ENCODE data around the gene TSPAN5.

TSPAN5 gene

DNA sequence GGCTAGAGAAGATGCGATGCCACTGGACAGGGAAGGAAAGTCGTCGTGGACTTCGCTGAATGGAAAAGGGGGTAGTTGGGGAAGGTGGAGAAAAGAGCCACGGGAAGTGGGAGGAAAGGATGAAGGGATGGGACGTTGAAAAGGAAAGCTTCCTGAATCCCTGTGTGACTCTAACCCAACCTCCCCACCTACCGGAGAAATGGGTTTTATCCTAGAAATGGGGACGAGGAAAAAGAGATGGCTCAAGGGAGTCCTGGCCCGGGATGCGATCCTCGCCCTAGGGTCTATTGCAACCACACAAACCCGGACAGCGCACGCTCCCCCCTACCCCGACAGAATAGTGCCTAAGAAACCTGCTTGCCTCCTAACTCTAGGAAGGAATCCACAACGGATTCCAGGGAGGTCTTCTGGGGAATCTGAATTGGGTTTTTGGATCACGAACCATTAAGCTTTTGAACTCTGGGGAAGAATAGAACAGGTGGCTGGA, 738 bp upstream of the TSPAN5 start:
- Histone ChIP-seq H3K9ac (ENCODE audit: low read depth, low read length) (0 out of 2 replicates have a peak overlapping the region, but pooled peaks have one; percentile 6), H3K36me3 (ENCODE audit: insufficient read depth, low read length) (no peaks in the 10 kb centered on the region)

DNA sequence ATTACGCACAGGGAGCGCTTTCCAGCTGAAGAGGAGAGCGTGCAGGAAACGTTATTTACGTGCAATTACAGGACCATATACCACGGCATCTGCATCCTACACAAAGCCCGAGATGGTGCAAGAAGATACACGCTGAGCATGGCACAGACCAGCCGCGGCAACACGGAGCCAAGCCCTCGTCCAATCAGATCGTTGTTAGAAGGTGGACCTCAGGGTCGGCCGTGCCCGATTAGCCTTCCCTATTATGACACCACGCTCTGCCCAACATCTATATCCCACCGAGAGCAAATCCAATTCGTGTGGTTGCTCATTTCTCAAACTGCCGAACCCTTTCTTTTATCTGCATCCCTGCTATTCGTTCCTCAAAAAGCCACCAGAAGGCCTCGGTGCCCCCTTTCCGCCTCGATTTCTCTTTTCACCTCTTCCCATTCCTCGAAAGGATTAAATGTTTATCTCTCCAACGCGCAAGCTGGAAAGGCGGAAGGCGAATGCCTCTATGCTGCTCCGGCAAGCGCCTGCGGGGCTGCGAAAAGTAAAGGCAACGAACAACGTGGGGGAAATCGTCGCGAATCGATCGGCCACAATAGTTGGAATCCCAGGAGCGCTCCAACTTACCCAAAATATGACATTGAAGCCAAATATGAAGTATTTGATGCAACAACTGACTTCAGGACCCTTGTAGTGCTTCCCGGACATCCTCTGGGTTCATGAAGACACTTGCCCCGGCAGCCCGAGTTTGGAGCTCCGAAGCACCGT, 702 bp downstream of the TSPAN5 start:
- Histone ChIP-seq H3K9me3 (ENCODE audit: insufficient read depth, low read depth, low read length) (no peaks in the 10 kb centered on the region), H3K4me3 (ENCODE audit: low read length) (peak overlapping the region; percentile 80), H3K27me3 (ENCODE audit: insufficient read depth, low read length) (peaks cover 42% of the 10 kb centered on the region), H3K4me1 (ENCODE audit: insufficient read depth, low read length) (peaks cover 50% of the 10 kb centered on the region), H3K36me3 (ENCODE audit: insufficient read depth, low read length) (no peaks in the 10 kb centered on the region), H3K9ac (ENCODE audit: low read depth, low read length) (peak overlapping the region; percentile 68), H3K27ac (ENCODE audit: low read depth, low read length) (no peak overlapping the region; the same call in 1 of the 2 replicates)
- WGBS, result under 1% methylated on average over 46 of the region's 46 CpGs

More for the DNA sequence above, 738 bp upstream of the TSPAN5 start:
- H3K27me3 ChIP-seq (ENCODE audit: insufficient read depth, low read length), result peaks cover 42% of the 10 kb centered on the region
- H3K4me3 ChIP-seq (ENCODE audit: low read length), result peak overlapping the region; percentile 80
- peaks cover under 1% of the 10 kb centered on the region; the same call in 1 of the 2 replicates for H3K9me3 ChIP-seq (ENCODE audit: insufficient read depth, low read depth, low read length)
- H3K4me1 ChIP-seq (ENCODE audit: insufficient read depth, low read length), result peaks cover 61% of the 10 kb centered on the region
- WGBS, result 3% methylated on average over 15 of the region's 17 CpGs
- no peak overlapping the region for H3K27ac ChIP-seq (ENCODE audit: low read depth, low read length)

DNA sequence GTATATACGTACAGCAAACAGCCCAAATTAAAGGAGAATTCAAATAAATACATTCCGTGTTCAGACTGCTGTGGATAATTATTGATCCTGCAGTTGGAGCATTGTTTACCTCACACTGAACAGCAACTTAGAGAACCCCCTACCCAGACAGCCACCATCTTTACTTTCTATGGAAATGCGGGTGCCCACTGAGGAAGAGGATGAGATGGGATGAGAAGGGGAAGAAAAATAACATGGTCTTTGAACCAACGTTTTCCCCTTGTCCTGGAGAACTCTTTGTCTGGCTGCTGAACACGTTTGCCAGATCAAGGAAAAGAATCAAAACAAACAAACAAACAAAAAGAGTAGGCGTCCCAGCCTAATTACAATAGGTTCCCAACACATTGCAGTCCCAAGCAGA, 1.5 kb downstream of the TSPAN5 start:
- Histone ChIP-seq H3K36me3 (ENCODE audit: insufficient read depth, low read length) (no peaks in the 10 kb centered on the region), H3K9me3 (ENCODE audit: insufficient read depth, low read depth, low read length) (no peaks in the 10 kb centered on the region), H3K9ac (ENCODE audit: low read depth, low read length) (peak overlapping the region; percentile 18; the same call in 1 of the 2 replicates), H3K27ac (ENCODE audit: low read depth, low read length) (no peak overlapping the region), H3K4me3 (ENCODE audit: low read length) (peak overlapping the region; percentile 80), H3K4me1 (ENCODE audit: insufficient read depth, low read length) (peaks cover 42% of the 10 kb centered on the region), H3K27me3 (ENCODE audit: insufficient read depth, low read length) (peaks cover 42% of the 10 kb centered on the region)
- 36% methylated on average over 6 of the region's 6 CpGs for WGBS

DNA sequence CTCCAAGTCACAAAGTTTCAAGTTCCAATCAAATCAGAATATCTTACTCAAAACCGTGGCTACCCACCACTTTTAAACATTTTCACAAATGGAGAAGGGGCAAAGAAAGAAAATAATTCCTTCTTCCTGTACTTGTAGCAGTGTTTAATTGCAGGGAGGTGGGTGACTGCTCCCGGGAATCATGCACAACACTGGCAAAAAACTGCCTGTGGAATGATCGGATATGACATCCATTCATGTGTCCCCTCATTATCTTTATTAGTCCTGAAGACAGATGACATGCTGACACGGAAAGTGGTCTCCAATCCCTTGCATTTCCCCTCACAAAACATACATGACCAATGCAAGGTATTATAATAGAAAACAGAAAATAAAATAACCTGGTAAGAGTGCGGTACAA, 2.0 kb downstream of the TSPAN5 start:
- Histone ChIP-seq H3K4me1 (ENCODE audit: insufficient read depth, low read length) (peaks cover 38% of the 10 kb centered on the region), H3K9ac (ENCODE audit: low read depth, low read length) (no peak overlapping the region), H3K27me3 (ENCODE audit: insufficient read depth, low read length) (peaks cover 42% of the 10 kb centered on the region), H3K9me3 (ENCODE audit: insufficient read depth, low read depth, low read length) (no peaks in the 10 kb centered on the region), H3K36me3 (ENCODE audit: insufficient read depth, low read length) (no peaks in the 10 kb centered on the region), H3K4me3 (ENCODE audit: low read length) (peak overlapping the region; percentile 80), H3K27ac (ENCODE audit: low read depth, low read length) (no peak overlapping the region)
- 84% methylated on average over 5 of the region's 5 CpGs for WGBS

DNA sequence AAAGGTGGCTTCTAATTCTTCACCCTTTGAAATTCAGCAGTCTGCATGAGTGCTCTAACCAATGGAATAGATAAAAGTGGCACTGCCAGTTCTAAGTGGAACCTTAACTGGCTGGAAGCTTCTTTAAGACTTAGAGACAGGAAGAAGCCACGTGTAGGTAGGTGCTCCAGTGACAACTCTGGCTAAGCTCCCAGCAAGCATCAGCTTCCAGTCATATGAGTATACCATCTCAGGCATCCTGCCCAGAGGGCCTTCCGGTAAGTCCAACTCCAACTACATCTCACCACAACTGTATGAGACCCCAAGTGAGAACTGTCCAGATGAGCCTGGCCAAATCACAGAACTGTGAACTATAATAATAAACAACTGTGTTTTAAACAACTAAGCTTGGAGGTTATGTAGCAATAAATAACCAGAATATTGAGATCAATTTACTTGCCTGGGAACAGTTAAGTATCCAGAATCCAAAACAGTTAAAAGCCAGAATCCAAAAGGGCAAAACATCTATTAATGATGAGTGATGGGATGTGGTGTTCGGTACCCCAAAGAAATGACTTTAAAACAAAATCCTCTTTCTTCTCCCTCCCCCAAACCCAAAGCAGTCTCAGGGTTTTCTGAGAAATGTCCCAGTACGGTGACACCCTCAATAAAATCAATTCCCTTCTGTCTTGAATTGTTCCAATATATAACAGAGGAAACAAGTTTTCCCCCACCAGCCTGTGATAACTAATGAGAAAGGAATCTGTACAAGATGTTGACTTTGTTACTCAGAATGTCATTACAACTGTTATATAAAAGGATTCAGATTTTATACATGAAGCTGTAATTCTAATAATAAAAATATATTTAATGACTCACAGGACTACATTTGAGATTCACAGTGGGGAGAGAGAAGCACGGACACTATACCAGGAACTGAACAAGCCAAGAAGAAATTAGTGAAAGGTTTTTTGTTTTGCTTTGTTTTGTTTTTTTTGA, 4.2 kb downstream of the TSPAN5 start:
- Histone ChIP-seq H3K9ac (ENCODE audit: low read depth, low read length) (no peak overlapping the region), H3K27ac (ENCODE audit: low read depth, low read length) (no peak overlapping the region), H3K9me3 (ENCODE audit: insufficient read depth, low read depth, low read length) (0 out of 2 replicates have a peak, but pooled peaks cover 3% of the 10 kb centered on the region), H3K27me3 (ENCODE audit: insufficient read depth, low read length) (peaks cover 24% of the 10 kb centered on the region), H3K4me3 (ENCODE audit: low read length) (no peak overlapping the region), H3K36me3 (ENCODE audit: insufficient read depth, low read length) (no peaks in the 10 kb centered on the region), H3K4me1 (ENCODE audit: insufficient read depth, low read length) (peaks cover 17% of the 10 kb centered on the region)
- 94% methylated on average over 4 of the region's 5 CpGs for WGBS

DNA sequence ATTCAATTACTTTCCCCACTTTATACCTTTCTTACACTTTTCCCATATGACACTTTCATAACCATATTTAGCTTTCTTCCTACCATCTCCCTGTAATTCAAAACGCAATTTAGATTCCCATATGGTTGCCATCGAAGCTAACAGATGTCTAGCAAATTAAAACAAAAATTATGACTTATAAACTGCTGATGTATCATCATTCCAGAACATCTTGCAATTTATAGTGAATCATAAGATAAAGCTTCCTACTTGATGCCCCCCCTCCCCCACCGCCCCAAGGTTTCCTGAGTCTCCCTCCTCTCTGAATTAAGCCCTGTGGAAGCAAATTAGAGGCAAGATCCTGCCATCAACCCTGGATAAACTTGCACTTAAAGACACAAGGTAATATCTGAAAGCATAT, 5.4 kb downstream of the TSPAN5 start:
- Histone ChIP-seq H3K27ac (ENCODE audit: low read depth, low read length) (no peak overlapping the region), H3K36me3 (ENCODE audit: insufficient read depth, low read length) (no peaks in the 10 kb centered on the region), H3K9me3 (ENCODE audit: insufficient read depth, low read depth, low read length) (0 out of 2 replicates have a peak, but pooled peaks cover 3% of the 10 kb centered on the region), H3K9ac (ENCODE audit: low read depth, low read length) (no peak overlapping the region), H3K27me3 (ENCODE audit: insufficient read depth, low read length) (peaks cover 23% of the 10 kb centered on the region), H3K4me3 (ENCODE audit: low read length) (no peak overlapping the region), H3K4me1 (ENCODE audit: insufficient read depth, low read length) (peaks cover 17% of the 10 kb centered on the region)
- WGBS, result 70% methylated on average over 3 of the region's 3 CpGs

DNA sequence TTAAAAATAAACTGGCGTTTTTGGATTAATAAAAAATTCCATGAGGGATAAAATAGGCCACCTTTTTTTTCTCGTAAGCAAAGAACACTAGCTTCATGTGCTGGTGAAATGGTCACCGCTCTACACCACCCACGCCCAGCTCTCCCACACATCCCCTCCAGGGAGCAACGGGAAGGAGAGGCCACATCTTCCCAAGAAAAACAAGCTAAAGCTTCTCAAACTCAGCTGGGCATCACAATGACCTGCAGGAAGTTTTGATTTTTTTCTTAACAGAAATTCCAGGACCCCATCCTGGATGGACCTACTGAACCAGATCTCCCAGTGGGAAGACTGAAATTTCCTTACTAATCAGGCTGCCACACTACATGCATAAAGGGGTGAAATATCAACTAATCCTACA, 9.8 kb downstream of the TSPAN5 start:
- no peak overlapping the region for H3K9ac ChIP-seq (ENCODE audit: low read depth, low read length)
- no peak overlapping the region for H3K27ac ChIP-seq (ENCODE audit: low read depth, low read length)
- no peaks in the 10 kb centered on the region for H3K27me3 ChIP-seq (ENCODE audit: insufficient read depth, low read length)
- peaks cover 11% of the 10 kb centered on the region; the same call in 1 of the 2 replicates for H3K4me1 ChIP-seq (ENCODE audit: insufficient read depth, low read length)
- 86% methylated on average over 5 of the region's 5 CpGs for WGBS
- H3K4me3 ChIP-seq (ENCODE audit: low read length), result no peak overlapping the region
- H3K36me3 ChIP-seq (ENCODE audit: insufficient read depth, low read length), result no peaks in the 10 kb centered on the region
- H3K9me3 ChIP-seq (ENCODE audit: insufficient read depth, low read depth, low read length), result 0 out of 2 replicates have a peak, but pooled peaks cover 3% of the 10 kb centered on the region

DNA sequence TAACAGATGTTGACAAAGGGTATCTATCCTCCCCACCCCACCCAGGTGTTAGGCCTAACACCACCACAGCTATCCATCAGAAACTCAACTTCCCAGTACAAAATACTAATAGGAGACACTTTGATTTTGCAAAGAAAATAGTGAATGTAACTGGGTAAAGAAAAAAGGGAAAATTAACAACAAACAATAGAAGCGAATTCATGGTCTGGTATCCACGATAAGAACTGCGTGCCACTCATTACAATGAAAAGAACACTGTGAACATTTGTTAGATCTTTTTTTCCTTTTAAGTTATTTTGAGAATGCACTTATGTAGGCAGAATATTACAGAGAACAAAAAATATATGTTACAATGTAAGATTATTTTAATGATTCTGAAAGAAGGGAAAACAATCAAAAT, 12.0 kb downstream of the TSPAN5 start:
- Histone ChIP-seq H3K27me3 (ENCODE audit: insufficient read depth, low read length) (no peaks in the 10 kb centered on the region), H3K4me3 (ENCODE audit: low read length) (no peak overlapping the region), H3K9ac (ENCODE audit: low read depth, low read length) (no peak overlapping the region), H3K4me1 (ENCODE audit: insufficient read depth, low read length) (peaks cover 16% of the 10 kb centered on the region; the same call in 1 of the 2 replicates), H3K9me3 (ENCODE audit: insufficient read depth, low read depth, low read length) (0 out of 2 replicates have a peak, but pooled peaks cover 3% of the 10 kb centered on the region), H3K36me3 (ENCODE audit: insufficient read depth, low read length) (no peaks in the 10 kb centered on the region), H3K27ac (ENCODE audit: low read depth, low read length) (no peak overlapping the region)
- 100% methylated on average over 3 of the region's 3 CpGs for WGBS

DNA sequence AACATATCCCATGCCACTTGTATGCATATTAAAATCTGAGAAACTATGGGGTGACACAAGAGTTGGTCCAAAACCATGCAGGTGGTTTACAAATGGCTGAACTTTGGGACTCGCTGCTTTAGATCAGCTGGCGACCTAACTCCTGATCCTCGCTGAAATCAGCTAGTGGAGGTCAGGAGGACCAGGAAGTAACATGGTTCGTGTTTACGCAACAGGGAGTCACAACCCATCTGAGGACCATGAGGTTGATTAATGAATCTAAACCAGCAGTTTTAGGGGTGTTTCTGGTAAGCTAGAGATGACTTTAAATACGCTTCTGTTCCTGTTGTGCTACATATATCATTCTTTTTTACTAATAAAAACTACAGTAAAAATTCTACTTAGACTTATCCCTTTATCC, 12.9 kb downstream of the TSPAN5 start:
- Histone ChIP-seq H3K9me3 (ENCODE audit: insufficient read depth, low read depth, low read length) (no peaks in the 10 kb centered on the region), H3K36me3 (ENCODE audit: insufficient read depth, low read length) (no peaks in the 10 kb centered on the region), H3K27ac (ENCODE audit: low read depth, low read length) (no peak overlapping the region), H3K9ac (ENCODE audit: low read depth, low read length) (no peak overlapping the region), H3K4me3 (ENCODE audit: low read length) (no peak overlapping the region), H3K27me3 (ENCODE audit: insufficient read depth, low read length) (no peaks in the 10 kb centered on the region), H3K4me1 (ENCODE audit: insufficient read depth, low read length) (peaks cover 16% of the 10 kb centered on the region; the same call in 1 of the 2 replicates)
- 92% methylated on average over 5 of the region's 6 CpGs for WGBS

DNA sequence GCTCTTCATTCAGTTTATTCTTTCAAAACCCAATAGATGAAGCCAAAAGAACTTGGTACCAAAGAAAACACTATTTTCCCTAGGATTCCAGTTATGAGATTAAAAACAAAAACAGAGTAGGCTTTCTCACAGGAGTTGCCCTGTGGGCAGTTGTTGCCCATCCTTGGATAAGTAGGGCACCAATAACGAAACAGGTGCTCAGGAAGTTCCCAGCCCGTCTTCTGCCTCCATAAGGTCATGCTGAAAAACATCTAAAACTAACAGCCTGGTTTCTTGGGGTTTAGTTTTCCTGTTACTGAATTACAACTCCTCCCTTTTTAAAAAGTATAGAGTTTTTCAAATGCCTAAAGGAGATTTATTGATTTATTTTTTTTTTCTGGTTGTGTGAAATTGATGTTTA, 14.7 kb downstream of the TSPAN5 start:
- Histone ChIP-seq H3K27me3 (ENCODE audit: insufficient read depth, low read length) (no peaks in the 10 kb centered on the region), H3K4me1 (ENCODE audit: insufficient read depth, low read length) (peaks cover 16% of the 10 kb centered on the region; the same call in 1 of the 2 replicates), H3K27ac (ENCODE audit: low read depth, low read length) (no peak overlapping the region), H3K9me3 (ENCODE audit: insufficient read depth, low read depth, low read length) (no peaks in the 10 kb centered on the region), H3K36me3 (ENCODE audit: insufficient read depth, low read length) (no peaks in the 10 kb centered on the region), H3K4me3 (ENCODE audit: low read length) (no peak overlapping the region), H3K9ac (ENCODE audit: low read depth, low read length) (no peak overlapping the region)
- WGBS, result 95% methylated on average over 2 of the region's 2 CpGs

Data from HUES64 (cell line).